SK-N-SH treated with all-trans-retinoic acid at 6 μM for 48 hours (cell line): ENCODE results near the gene WFDC5.

Experiments
- ARNTL ChIP-seq: fragments of 450-650 bp; formaldehyde crosslinking; IDR thresholded peaks from 2 replicates; pipeline ENCODE4 v1.5.0; 2020; ENCODE audit warnings: low read depth, mild to moderate bottlenecking, moderate library complexity, borderline replicate concordance
- CSDC2 ChIP-seq: fragments of 250-450 bp; sonication (Bioruptor Pico); IDR thresholded peaks from 2 replicates; pipeline ENCODE4 v1.5.0; 2020; ENCODE audit warnings: mild to moderate bottlenecking, moderate library complexity
- GLIS3 ChIP-seq: fragments of 250-450 bp; sonication (Bioruptor Pico); IDR thresholded peaks from 2 replicates; pipeline ENCODE4 v1.5.0; 2020; ENCODE audit warnings: mild to moderate bottlenecking, moderate library complexity
- OSR1 ChIP-seq: fragments of 250-450 bp; sonication (Bioruptor Pico); IDR thresholded peaks from 2 replicates; pipeline ENCODE4 v1.8.0; 2022; ENCODE audit warnings: moderate library complexity, mild to moderate bottlenecking, inconsistent platforms
- RARB ChIP-seq: fragments of 250-450 bp; sonication (Bioruptor Pico); IDR thresholded peaks from 2 replicates; pipeline ENCODE4 v1.8.0; 2021; ENCODE audit warnings: mild to moderate bottlenecking, moderate library complexity
- SNAI2 ChIP-seq: fragments of 250-450 bp; sonication (Bioruptor Pico); IDR thresholded peaks from 2 replicates; pipeline ENCODE4 v1.5.0; 2020; ENCODE audit warnings: mild to moderate bottlenecking, moderate library complexity
- TOX ChIP-seq: fragments of 250-450 bp; sonication (Bioruptor Pico); IDR thresholded peaks from 2 replicates; pipeline ENCODE4 v1.8.0; 2021; ENCODE audit warnings: mild to moderate bottlenecking, moderate library complexity, borderline replicate concordance
- ZFP3 ChIP-seq: fragments of 250-450 bp; sonication (Bioruptor Pico); IDR thresholded peaks from 2 replicates; pipeline ENCODE4 v1.5.0; 2020; ENCODE audit warnings: mild to moderate bottlenecking, moderate library complexity
- ZFP30 ChIP-seq: fragments of 450-650 bp; formaldehyde crosslinking; IDR thresholded peaks from 2 replicates; pipeline ENCODE4 v1.5.0; 2022; ENCODE audit warnings: mild to moderate bottlenecking, moderate library complexity
- ZNF565 ChIP-seq: fragments of 450-650 bp; formaldehyde crosslinking; conservative IDR thresholded peaks from 2 replicates; pipeline ENCODE4 v1.5.0; 2020; ENCODE audit warnings: low read depth, mild to moderate bottlenecking, moderate library complexity
- TF ChIP-seq, protein P1 (sequence below): fragments of 250-450 bp; sonication (Bioruptor Pico); IDR thresholded peaks from 2 replicates; pipeline ENCODE4 v1.8.0; 2020; ENCODE audit warnings: mild to moderate bottlenecking, moderate library complexity, borderline replicate concordance
- TF ChIP-seq, protein P2 (sequence below): fragments of 250-450 bp; sonication (Bioruptor Pico); IDR thresholded peaks from 2 replicates; pipeline ENCODE4 v1.8.0; 2021; ENCODE audit warnings: low read depth, mild to moderate bottlenecking, moderate library complexity, borderline replicate concordance

DNA sequence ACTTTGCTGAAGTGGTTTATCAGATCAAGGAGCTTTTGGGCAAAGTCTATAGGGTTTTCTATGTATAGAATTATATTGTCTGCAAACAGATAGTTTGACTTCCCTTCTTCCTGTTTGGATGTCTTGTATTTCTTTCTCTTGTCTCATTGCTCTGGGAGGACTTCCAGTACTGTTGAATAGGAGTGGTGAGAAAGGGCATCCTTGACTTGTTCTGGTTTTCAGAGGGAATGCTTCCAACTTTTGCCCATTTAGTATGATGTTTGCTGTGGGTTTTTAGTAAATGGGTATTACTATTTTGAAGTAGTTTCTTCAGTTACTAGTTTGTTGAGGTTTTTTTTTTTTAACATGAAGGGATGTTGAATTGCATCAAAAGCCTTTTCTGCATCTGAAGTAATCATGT lies 50.2 kb downstream of the WFDC5 start:
- TF ChIP-seq ZFP3 (CRISPR knock-in tag) (no peak), OSR1 (CRISPR knock-in tag) (no peak), TOX (no peak), ARNTL (CRISPR knock-in tag) (no peak), CSDC2 (no peak), RARB (CRISPR knock-in tag) (no peak), GLIS3 (CRISPR knock-in tag) (no peak), SNAI2 (no peak), ZFP30 (CRISPR knock-in tag) (no peak), ZNF565 (CRISPR knock-in tag) (no peak)
- TF ChIP-seq, protein P1, sequence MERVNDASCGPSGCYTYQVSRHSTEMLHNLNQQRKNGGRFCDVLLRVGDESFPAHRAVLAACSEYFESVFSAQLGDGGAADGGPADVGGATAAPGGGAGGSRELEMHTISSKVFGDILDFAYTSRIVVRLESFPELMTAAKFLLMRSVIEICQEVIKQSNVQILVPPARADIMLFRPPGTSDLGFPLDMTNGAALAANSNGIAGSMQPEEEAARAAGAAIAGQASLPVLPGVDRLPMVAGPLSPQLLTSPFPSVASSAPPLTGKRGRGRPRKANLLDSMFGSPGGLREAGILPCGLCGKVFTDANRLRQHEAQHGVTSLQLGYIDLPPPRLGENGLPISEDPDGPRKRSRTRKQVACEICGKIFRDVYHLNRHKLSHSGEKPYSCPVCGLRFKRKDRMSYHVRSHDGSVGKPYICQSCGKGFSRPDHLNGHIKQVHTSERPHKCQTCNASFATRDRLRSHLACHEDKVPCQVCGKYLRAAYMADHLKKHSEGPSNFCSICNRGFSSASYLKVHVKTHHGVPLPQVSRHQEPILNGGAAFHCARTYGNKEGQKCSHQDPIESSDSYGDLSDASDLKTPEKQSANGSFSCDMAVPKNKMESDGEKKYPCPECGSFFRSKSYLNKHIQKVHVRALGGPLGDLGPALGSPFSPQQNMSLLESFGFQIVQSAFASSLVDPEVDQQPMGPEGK: no peak
- TF ChIP-seq, protein P2, sequence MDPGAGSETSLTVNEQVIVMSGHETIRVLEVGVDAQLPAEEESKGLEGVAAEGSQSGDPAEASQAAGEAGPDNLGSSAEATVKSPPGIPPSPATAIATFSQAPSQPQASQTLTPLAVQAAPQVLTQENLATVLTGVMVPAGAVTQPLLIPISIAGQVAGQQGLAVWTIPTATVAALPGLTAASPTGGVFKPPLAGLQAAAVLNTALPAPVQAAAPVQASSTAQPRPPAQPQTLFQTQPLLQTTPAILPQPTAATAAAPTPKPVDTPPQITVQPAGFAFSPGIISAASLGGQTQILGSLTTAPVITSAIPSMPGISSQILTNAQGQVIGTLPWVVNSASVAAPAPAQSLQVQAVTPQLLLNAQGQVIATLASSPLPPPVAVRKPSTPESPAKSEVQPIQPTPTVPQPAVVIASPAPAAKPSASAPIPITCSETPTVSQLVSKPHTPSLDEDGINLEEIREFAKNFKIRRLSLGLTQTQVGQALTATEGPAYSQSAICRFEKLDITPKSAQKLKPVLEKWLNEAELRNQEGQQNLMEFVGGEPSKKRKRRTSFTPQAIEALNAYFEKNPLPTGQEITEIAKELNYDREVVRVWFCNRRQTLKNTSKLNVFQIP: no peak
